Inferior parietal cortex (tissue), 1 donor: ENCODE measurements around the gene NFRKB.

Experiments used
- DNase-seq: peaks from one replicate; pipeline ENCODE4 v3.0.0-alpha.2; 2016; ENCODE audit errors: extremely low spot score

Gene NFRKB

GRCh38 chr11:129846508-129847335 lies 48.7 kb downstream of the NFRKB start:
- DNase-seq, result no peak
